HG03039 (cell line): ENCODE results near the gene PRKAR1A.

Experiments
- ATAC-seq: cut with Tn5 transposase; IDR thresholded peaks from one replicate; pipeline ENCODE4 v1.9.1; 2021; ENCODE audit warnings: mild to moderate bottlenecking, moderate library complexity; ENCODE audit not compliant: unreplicated experiment

Gene PRKAR1A

GRCh38 chr17:68599091-68599490, 86.9 kb downstream of the PRKAR1A start:
- no peak for ATAC-seq

GRCh38 chr17:68599552-68600066, 87.4 kb downstream of the PRKAR1A start:
- no peak for ATAC-seq

- ATAC-seq, result no peak
These were observed 88.1 kb downstream of the PRKAR1A start for GRCh38 chr17:68600067-68600930.
